ENCODE measurements around the gene NFATC2. TPM values are rescaled to one million over a fixed set of nuclear protein-coding genes. Genes with fewer than 3 reads are reported as not detected.
"Not testable (repeated sequence)": the region's sequence is repeated elsewhere in the genome, so short reads cannot be mapped to it uniquely, and the experiment has no call there.

NFATC2 gene
- total RNA-seq, 1 experiment from 2014 or later: 0.28 TPM

DNA sequence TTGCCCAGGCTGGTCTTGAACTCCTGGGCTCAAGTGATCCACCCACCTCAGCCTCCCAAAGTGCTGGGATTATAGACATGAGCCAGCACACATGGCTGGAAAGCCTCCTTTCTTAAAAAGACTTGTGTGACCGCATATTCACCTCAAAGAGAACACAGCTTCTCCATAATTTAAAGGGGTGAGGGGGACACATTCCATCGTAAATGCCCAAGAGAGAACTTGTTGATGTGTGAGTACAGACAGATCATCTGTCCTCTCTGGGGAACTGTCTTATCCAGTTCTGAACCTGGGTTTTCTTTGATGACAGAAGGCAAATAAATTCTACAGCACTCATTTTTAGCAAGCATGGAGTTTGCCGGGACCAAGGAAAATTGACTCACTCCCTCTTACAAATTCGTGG is 47.2 kb downstream of the NFATC2 start:
- no peak for DNase-seq (ENCODE audit: low spot score)

DNA sequence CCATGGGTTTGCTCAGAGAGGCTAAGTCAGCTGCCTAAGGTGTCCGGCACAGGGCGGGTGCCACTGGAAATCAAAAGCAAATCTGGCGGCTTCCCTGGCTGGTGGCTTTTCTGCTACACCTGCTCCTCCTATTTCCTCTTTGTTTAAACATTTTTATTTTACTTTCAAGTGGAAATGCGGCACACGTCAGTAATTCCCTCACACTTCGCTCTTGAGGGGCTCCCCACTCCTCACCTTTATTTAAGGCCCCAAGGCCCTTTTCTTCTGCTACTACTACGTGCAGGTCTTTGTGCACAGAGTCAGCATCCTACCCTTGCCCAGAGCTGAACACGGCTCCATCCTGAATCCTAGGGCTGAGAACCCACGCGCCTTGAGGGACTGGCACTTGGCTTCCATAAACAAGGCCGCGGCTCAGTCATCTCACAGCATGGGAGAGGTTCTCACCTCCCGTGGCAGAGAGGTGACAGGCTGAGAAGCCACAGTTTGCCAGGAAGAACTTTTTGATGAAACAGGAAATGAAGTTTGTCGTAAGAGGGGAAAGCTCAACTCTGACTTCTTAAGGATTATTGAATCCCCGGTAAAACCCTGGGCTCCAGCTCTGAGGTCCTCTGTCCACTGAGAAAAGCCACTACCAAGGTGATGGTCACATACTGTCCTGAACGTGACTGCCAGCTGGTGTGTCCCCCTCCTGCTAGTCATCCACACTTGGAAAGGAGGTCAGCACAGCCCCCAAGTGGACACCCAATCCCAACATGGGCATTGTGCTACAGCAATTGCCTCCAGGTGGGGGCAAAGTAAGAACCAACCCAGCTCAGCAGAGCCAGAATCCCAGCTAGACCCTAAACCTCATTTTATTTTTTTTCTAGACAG is 48.0 kb downstream of the NFATC2 start:
- DNase-seq (ENCODE audit: low spot score): no peak

DNA sequence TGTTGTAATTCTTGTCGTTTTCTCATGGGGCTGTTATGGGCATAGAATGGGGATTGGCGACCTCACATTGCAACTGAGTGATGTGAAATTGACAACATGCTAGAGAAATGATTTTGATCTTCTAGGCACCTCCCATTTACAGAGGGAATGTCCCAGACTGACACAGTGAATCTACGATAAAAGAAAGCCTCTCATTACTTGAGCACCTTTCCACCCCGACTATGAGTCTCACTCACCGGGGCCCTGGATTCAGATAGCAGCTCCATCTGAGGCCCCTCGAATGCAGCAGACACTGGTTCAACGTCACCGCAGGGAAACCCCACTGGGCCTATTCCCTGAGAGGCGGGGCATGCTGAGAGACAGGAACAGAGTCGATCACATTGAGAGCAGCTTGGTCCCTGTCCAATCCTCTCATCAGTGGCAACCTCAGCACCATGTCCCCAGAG is 49.1 kb downstream of the NFATC2 start:
- DNase-seq (ENCODE audit: low spot score): no peak

DNA sequence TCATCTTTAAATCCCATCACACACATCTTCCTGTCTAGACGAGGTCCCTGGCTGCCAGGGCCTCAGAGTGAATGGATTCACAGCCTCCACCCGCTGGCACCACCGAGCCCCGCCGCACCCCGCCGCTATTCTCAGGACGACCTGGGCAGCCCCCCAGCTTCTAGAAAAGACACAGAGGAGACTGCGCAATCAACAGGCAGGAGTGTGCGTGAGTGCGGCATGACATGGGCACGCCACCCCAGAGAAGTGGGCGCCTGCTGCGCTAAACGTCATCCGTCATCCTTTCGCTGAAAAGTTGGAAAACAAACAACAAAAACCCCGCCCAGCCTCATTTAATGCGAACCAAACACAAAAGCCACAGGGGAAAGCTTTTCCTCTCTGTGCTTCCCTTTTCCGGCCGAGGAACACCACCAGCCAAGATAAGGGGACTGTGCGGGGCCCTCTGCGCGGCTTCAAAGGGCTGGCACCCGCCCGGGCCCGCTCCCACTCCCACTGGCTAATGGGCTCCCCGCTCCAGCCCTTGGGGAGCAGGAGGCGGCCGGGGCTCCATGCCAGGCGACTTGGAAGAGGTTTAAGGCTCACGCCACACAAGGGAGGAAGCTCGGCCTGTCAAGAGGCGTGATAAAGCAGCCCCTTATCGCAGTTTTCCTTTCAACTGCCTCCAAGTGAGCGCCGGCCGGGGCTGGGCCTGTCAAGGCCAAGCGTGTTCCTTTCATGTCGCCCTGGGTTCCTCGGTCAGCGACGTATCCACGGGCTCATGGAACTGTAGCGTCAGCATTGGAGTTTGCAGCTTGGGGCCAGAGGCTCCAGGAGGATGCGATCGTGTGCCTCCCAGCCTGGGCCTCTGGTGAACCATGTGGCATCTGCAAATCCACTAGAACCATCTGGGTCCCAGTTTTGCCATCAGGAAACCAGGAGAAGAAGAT is 50.1 kb downstream of the NFATC2 start:
- no peak for DNase-seq (ENCODE audit: low spot score)

DNA sequence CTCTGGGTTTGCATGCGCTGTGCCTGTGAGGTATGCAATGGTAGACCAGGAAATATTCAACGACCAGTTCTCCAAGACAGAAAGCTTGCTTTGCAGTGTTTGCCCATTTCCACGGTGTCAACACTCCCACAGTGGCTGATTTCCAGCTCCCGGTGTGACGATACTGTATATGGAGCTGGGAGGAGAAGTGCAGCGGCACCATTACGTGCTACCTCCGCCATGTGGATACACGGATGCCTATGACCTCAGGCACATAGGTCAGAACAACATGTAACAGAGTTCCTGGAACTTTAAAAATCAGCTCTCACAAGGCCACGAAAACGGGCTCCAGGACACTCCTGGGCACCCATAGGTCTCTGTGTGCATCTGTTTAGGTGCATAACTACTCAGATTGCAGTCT is 51.1 kb downstream of the NFATC2 start:
- no peak for DNase-seq (ENCODE audit: low spot score)

DNA sequence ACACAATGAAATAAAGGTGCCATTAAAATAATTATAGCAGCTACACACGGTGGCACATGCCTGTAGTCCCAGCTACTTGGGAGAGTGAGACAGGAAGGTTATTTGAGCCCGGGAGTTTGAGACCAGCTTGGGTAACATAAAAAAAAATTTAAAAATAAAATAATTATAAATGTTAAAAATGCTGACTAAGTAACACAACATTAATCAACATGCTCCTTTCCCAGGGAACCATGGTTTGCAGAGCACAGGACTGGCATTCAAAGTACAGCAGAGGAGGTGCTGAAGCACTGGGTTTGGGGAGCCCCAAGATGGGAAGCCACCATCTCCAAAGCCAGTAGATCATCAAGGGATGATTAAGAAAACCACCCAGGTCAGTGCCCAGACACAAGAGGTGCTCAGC is 51.9 kb downstream of the NFATC2 start:
- no peak for DNase-seq (ENCODE audit: low spot score)

DNA sequence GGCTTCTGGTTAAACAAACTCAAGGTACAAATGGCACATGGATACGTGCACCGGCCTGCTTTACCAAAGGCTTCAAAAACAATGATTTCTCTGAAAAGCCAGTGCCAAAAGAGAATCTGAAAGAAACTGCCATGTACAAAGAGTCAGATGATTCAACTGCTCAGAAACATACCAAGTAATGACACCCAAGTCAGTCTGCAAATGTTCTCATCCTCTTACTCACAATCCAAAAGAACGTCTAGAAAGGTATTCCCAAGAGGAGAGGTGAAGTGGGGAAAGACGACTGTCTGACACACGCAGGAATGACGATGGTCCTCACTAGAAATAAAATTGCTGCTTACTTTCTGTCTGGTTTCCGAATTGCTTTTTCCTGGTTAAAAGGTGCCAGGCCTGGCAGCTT is 52.9 kb downstream of the NFATC2 start:
- no peak for DNase-seq (ENCODE audit: low spot score)

GRCh38 chr20:51488331-51488730 is 54.2 kb downstream of the NFATC2 start:
- no peak for DNase-seq (ENCODE audit: low spot score)

- peak; percentile 92 for DNase-seq (ENCODE audit: low spot score)
These were observed 54.8 kb downstream of the NFATC2 start for GRCh38 chr20:51487565-51488268.

DNA sequence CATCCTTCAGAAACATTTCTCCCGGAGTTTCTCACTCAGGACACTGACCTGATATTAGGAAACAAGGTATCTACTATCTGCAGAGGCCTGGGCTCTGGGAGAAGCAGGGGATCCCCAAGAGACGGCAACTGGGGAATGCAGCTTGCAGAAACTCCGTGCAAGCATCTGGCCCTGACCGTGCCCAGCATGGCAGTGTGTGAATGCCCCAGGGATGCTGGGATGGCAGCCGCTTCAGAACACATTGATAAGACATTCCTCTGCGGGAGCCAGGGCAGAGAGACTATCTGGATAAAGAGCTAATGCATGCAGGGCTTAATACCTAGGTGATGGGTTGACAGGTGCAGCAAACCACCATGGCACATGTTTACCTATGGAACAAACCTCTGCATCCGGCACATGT is 55.4 kb downstream of the NFATC2 start:
- DNase-seq (ENCODE audit: low spot score): no peak

GRCh38 chr20:51486197-51487005 is 56.1 kb downstream of the NFATC2 start:
- no peak for DNase-seq (ENCODE audit: low spot score)

GRCh38 chr20:51484831-51485230 is 57.7 kb downstream of the NFATC2 start:
- no peak for DNase-seq (ENCODE audit: low spot score)

- no peak for DNase-seq (ENCODE audit: low spot score)
These were observed 58.2 kb downstream of the NFATC2 start for GRCh38 chr20:51484141-51484815.

DNA sequence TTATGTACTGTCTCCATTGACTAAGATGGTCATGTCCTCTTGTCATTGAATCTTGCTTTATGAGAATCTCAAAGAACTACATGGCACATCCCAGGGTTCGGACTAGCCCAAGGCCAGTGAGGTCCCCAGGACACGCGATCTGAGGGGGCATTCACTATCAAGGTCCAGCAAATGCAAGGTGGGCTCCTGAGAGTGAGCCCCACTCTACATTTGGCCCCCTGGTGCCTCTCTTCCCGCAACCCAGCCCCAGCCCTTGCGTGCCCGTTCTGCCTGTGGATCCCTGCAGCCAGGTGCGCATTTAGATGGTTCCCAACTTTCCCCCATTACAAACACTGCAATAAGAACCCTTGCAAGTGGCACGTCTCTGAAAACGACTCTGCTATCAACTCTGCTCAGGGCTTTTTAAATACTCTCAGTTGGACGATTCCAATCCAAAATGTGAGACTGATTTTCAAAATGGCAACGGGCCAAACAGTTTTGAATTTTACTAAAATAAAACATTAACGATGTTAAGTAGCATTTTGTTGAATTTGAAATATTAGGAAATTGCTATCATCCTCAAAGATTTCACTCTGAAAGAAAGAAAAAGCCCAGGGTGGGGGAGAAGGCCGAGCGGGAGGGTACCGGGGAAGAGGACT is 59.6 kb downstream of the NFATC2 start:
- DNase-seq (ENCODE audit: low spot score): no peak

- no peak for DNase-seq (ENCODE audit: low spot score)
These were observed 61.1 kb downstream of the NFATC2 start for GRCh38 chr20:51481341-51481914.

- no peak for DNase-seq (ENCODE audit: low spot score)
These were observed 61.8 kb downstream of the NFATC2 start for GRCh38 chr20:51480507-51481270.

- not testable (repeated sequence) for DNase-seq (ENCODE audit: low spot score)
These were observed 66.4 kb downstream of the NFATC2 start for GRCh38 chr20:51476106-51476505.

GRCh38 chr20:51473771-51474170 is 68.7 kb downstream of the NFATC2 start:
- no peak for DNase-seq (ENCODE audit: low spot score)

- DNase-seq (ENCODE audit: low spot score): no peak
These were observed 69.3 kb downstream of the NFATC2 start for GRCh38 chr20:51473256-51473655.

All from A172 (cell line).